Suprapubic skin (tissue), 4 donors: ENCODE results near the gene GRIN3B.
"Not testable (repeated sequence)": the region's sequence is repeated elsewhere in the genome, so short reads cannot be mapped to it uniquely, and the experiment has no call there.

ENCODE experiments used
- CTCF ChIP-seq, 2 donors: fragments of 200-600 bp in 1 of 2; fragments of 450-650 bp in 1 of 2; sonication (generic) in 1 of 2; IDR thresholded peaks; one replicate each; pipeline ENCODE4 v1.5.1; 2016 to 2019; ENCODE audit warnings: antibody characterized with exemption in 2 of 2, mild to moderate bottlenecking in 1 of 2, moderate library complexity in 1 of 2
- POLR2A ChIP-seq, 2 donors: fragments of 450-650 bp; IDR thresholded peaks; one replicate each; pipeline ENCODE4 v1.6.1; 2017; ENCODE audit warnings: antibody characterized with exemption in 2 of 2, mild to moderate bottlenecking in 2 of 2, moderate library complexity in 2 of 2
- POLR2AphosphoS5 ChIP-seq, 3 donors: sonication (generic); formaldehyde crosslinking; IDR thresholded peaks; one replicate each; pipeline ENCODE4 v1.6.1; 2017; ENCODE audit warnings: antibody characterized with exemption in 3 of 3

GRCh38 chr19:957578-957977 lies 42.6 kb upstream of the GRIN3B start:
- TF ChIP-seq CTCF, POLR2A, POLR2AphosphoS5 (IDR thresholded peaks at IDR 0.05): not testable (repeated sequence)
